BE2C (cell line): ENCODE data around the gene PDCD1.
"Not testable (repeated sequence)": the region's sequence is repeated elsewhere in the genome, so short reads cannot be mapped to it uniquely, and the experiment has no call there.

Experiments
- DNase-seq: peaks from one replicate; pipeline ENCODE4 v3.0.0-alpha.2; 2020
- H3K27me3 ChIP-seq: fragments of 250-450 bp; sonication (Bioruptor Pico); 2 replicates; pipeline ENCODE4 v1.5.1; 2020; ENCODE audit warnings: mild to moderate bottlenecking
- H3K36me3 ChIP-seq: fragments of 250-450 bp; sonication (Bioruptor Pico); 2 replicates; pipeline ENCODE4 v1.5.1; 2020; ENCODE audit warnings: mild to moderate bottlenecking
- H3K4me1 ChIP-seq: fragments of 250-450 bp; sonication (Bioruptor Pico); 2 replicates; pipeline ENCODE4 v1.5.1; 2020
- H3K4me3 ChIP-seq: 2 replicates; pipeline ENCODE4 v1.5.1; 2011; ENCODE audit warnings: low read depth, low read length
- H3K9me3 ChIP-seq: fragments of 250-450 bp; sonication (Bioruptor Pico); 2 replicates; pipeline ENCODE4 v1.5.1; 2020
- CTCF ChIP-seq: IDR thresholded peaks from 2 replicates; pipeline ENCODE4 v1.5.1; 2012; ENCODE audit warnings: mild to moderate bottlenecking, low read depth, low read length

Gene PDCD1

GRCh38 chr2:241875754-241876527 is 17.2 kb upstream of the PDCD1 start:
- DNase-seq, H3K4me3 ChIP-seq, H3K4me1 ChIP-seq, H3K9me3 ChIP-seq, H3K36me3 ChIP-seq, H3K27me3 ChIP-seq: not testable (repeated sequence)
- peak; percentile 26 for TF ChIP-seq CTCF

- Histone ChIP-seq H3K9me3 (no peaks in the 10 kb centered on the region), H3K27me3 (no peaks in the 10 kb centered on the region), H3K4me3 (no peak overlapping the region), H3K4me1 (no peaks in the 10 kb centered on the region), H3K36me3 (no peaks in the 10 kb centered on the region)
- no peak for TF ChIP-seq CTCF
- no peak for DNase-seq
Observed at GRCh38 chr2:241874277-241874925, 15.7 kb upstream of the PDCD1 start.

- Histone ChIP-seq H3K9me3 (no peaks in the 10 kb centered on the region), H3K27me3 (no peaks in the 10 kb centered on the region), H3K4me3 (no peak overlapping the region), H3K4me1 (no peaks in the 10 kb centered on the region; the same call in 1 of the 2 replicates), H3K36me3 (no peaks in the 10 kb centered on the region)
- no peak for DNase-seq
- no peak for TF ChIP-seq CTCF
Observed at GRCh38 chr2:241873803-241874110, 15.1 kb upstream of the PDCD1 start.

GRCh38 chr2:241873081-241873802 is 14.5 kb upstream of the PDCD1 start:
- no peak for TF ChIP-seq CTCF
- H3K27me3 ChIP-seq = no peaks in the 10 kb centered on the region
- no peak overlapping the region for H3K4me3 ChIP-seq
- no peaks in the 10 kb centered on the region for H3K36me3 ChIP-seq
- no peaks in the 10 kb centered on the region for H3K9me3 ChIP-seq
- DNase-seq = no peak
- H3K4me1 ChIP-seq = peaks cover 4% of the 10 kb centered on the region; the same call in 1 of the 2 replicates

GRCh38 chr2:241872313-241872642 is 13.6 kb upstream of the PDCD1 start:
- Histone ChIP-seq H3K4me3 (no peak overlapping the region), H3K27me3 (no peaks in the 10 kb centered on the region), H3K9me3 (no peaks in the 10 kb centered on the region), H3K4me1 (peaks cover 6% of the 10 kb centered on the region; the same call in 1 of the 2 replicates), H3K36me3 (no peaks in the 10 kb centered on the region)
- DNase-seq = no peak
- TF ChIP-seq CTCF = no peak
